NCI-H510A (cell line): ENCODE results near the gene MUSTN1.

Experiments
- DNase-seq: peaks from one replicate; lab custom pipeline; 2025; lab: John Stamatoyannopoulos, UW

The MUSTN1 gene

GRCh38 chr3:52833202-52833601 is 1.6 kb downstream of the MUSTN1 start:
- no peak for DNase-seq

- DNase-seq, result peak; percentile 66
Observed at GRCh38 chr3:52831500-52832301, 3.1 kb downstream of the MUSTN1 start.

- no peak for DNase-seq
Observed at GRCh38 chr3:52830535-52831258, 4.1 kb downstream of the MUSTN1 start, which contains the start of gene ITIH4. Gene ITIH4, minus strand, starts transcription at chr3:52830672. Its CDS starts 30 bp downstream, at chr3:52830642.

- peak; percentile 42 for DNase-seq
Observed at GRCh38 chr3:52829906-52830463, 4.8 kb downstream of the MUSTN1 start.

- DNase-seq, result no peak
Observed at GRCh38 chr3:52829482-52829881, 5.3 kb downstream of the MUSTN1 start.

GRCh38 chr3:52827866-52828376 is 6.9 kb downstream of the MUSTN1 start:
- no peak for DNase-seq

GRCh38 chr3:52827441-52827840 is 7.4 kb downstream of the MUSTN1 start:
- DNase-seq, result no peak

GRCh38 chr3:52824037-52824436 is 10.8 kb downstream of the MUSTN1 start:
- DNase-seq, result no peak

- DNase-seq, result no peak
Observed at GRCh38 chr3:52822363-52822762, 12.5 kb downstream of the MUSTN1 start.

- peak; percentile 10 for DNase-seq
Observed at GRCh38 chr3:52820736-52821135, 14.1 kb downstream of the MUSTN1 start.

- DNase-seq, result no peak
Observed at GRCh38 chr3:52819936-52820335, 14.9 kb downstream of the MUSTN1 start.

- no peak for DNase-seq
Observed at GRCh38 chr3:52817860-52818259, 17.0 kb downstream of the MUSTN1 start.

GRCh38 chr3:52817221-52817620 is 17.6 kb downstream of the MUSTN1 start:
- no peak for DNase-seq

GRCh38 chr3:52816654-52817053 is 18.2 kb downstream of the MUSTN1 start:
- no peak for DNase-seq

GRCh38 chr3:52816199-52816598 is 18.6 kb downstream of the MUSTN1 start:
- DNase-seq, result no peak

GRCh38 chr3:52813810-52814209 is 21.0 kb downstream of the MUSTN1 start:
- DNase-seq, result no peak

- DNase-seq, result no peak
Observed at GRCh38 chr3:52811452-52812011, 23.3 kb downstream of the MUSTN1 start.

GRCh38 chr3:52810923-52811322 is 23.9 kb downstream of the MUSTN1 start:
- DNase-seq, result no peak

- DNase-seq, result peak; percentile 53
Observed at GRCh38 chr3:52809662-52810377, 25.0 kb downstream of the MUSTN1 start.

GRCh38 chr3:52809149-52809548 is 25.7 kb downstream of the MUSTN1 start:
- no peak for DNase-seq

GRCh38 chr3:52805270-52806039 is 29.4 kb downstream of the MUSTN1 start:
- DNase-seq, result no peak
